ENCODE measurements around the gene DDIT4.
"Not testable (repeated sequence)": the region's sequence is repeated elsewhere in the genome, so short reads cannot be mapped to it uniquely, and the experiment has no call there.

Gene DDIT4

GRCh38 chr10:72273410-72274212 is at the start of gene DDIT4:
TSS of gene DDIT4 (plus strand) at chr10:72273924. CDS start at chr10:72274217, 293 bp downstream.
- DNase-seq (ENCODE audit: low read depth in 1 of 2, low spot score in 1 of 2), result peak; percentile 94 to 97

- DNase-seq (ENCODE audit: low read depth in 1 of 2, low spot score in 1 of 2), result not testable (repeated sequence)
These were observed 49.5 kb upstream of the DDIT4 start for GRCh38 chr10:72224191-72224590.

- DNase-seq (ENCODE audit: low read depth in 1 of 2, low spot score in 1 of 2), result no peak
These were observed 47.2 kb upstream of the DDIT4 start for GRCh38 chr10:72226418-72227027.

GRCh38 chr10:72227826-72228225 is 45.9 kb upstream of the DDIT4 start:
- no peak for DNase-seq (ENCODE audit: low read depth in 1 of 2, low spot score in 1 of 2)

GRCh38 chr10:72228318-72228751 is 45.4 kb upstream of the DDIT4 start:
- no peak for DNase-seq (ENCODE audit: low read depth in 1 of 2, low spot score in 1 of 2)

GRCh38 chr10:72229261-72230251 is 44.2 kb upstream of the DDIT4 start:
- DNase-seq (ENCODE audit: low read depth in 1 of 2, low spot score in 1 of 2), result no peak

GRCh38 chr10:72233621-72234020 is 40.1 kb upstream of the DDIT4 start:
- no peak for DNase-seq (ENCODE audit: low read depth in 1 of 2, low spot score in 1 of 2)

- no peak for DNase-seq (ENCODE audit: low read depth in 1 of 2, low spot score in 1 of 2)
These were observed 39.1 kb upstream of the DDIT4 start for GRCh38 chr10:72234560-72235095.

- DNase-seq (ENCODE audit: low read depth in 1 of 2, low spot score in 1 of 2), result no peak
These were observed 38.0 kb upstream of the DDIT4 start for GRCh38 chr10:72235544-72236279.

GRCh38 chr10:72238392-72239175 is 35.1 kb upstream of the DDIT4 start:
- no peak for DNase-seq (ENCODE audit: low read depth in 1 of 2, low spot score in 1 of 2)

- DNase-seq (ENCODE audit: low read depth in 1 of 2, low spot score in 1 of 2), result no peak
These were observed 34.3 kb upstream of the DDIT4 start for GRCh38 chr10:72239409-72239808.

GRCh38 chr10:72240371-72240770 is 33.4 kb upstream of the DDIT4 start:
- DNase-seq (ENCODE audit: low read depth in 1 of 2, low spot score in 1 of 2), result no peak

GRCh38 chr10:72241691-72242252 is 32.0 kb upstream of the DDIT4 start:
- no peak for DNase-seq (ENCODE audit: low read depth in 1 of 2, low spot score in 1 of 2)

GRCh38 chr10:72242675-72243074 is 31.0 kb upstream of the DDIT4 start:
- no peak for DNase-seq (ENCODE audit: low read depth in 1 of 2, low spot score in 1 of 2)

GRCh38 chr10:72243822-72244437 is 29.8 kb upstream of the DDIT4 start:
- DNase-seq (ENCODE audit: low read depth in 1 of 2, low spot score in 1 of 2), result no peak

- no peak for DNase-seq (ENCODE audit: low read depth in 1 of 2, low spot score in 1 of 2)
These were observed 29.1 kb upstream of the DDIT4 start for GRCh38 chr10:72244573-72245038.

GRCh38 chr10:72245949-72246525 is 27.7 kb upstream of the DDIT4 start:
- no peak for DNase-seq (ENCODE audit: low read depth in 1 of 2, low spot score in 1 of 2)

GRCh38 chr10:72248468-72249151 is 25.1 kb upstream of the DDIT4 start:
- DNase-seq (ENCODE audit: low read depth in 1 of 2, low spot score in 1 of 2), result peak; percentile 34 to 45
